GM21528 (cell line): Measurements from ENCODE around the gene FARS2.

Source experiments
- ATAC-seq: cut with Tn5 transposase; IDR thresholded peaks from one replicate; pipeline ENCODE4 v1.9.1; 2021; ENCODE audit warnings: mild to moderate bottlenecking, moderate library complexity; ENCODE audit not compliant: unreplicated experiment, low FRiP score

FARS2 gene

DNA sequence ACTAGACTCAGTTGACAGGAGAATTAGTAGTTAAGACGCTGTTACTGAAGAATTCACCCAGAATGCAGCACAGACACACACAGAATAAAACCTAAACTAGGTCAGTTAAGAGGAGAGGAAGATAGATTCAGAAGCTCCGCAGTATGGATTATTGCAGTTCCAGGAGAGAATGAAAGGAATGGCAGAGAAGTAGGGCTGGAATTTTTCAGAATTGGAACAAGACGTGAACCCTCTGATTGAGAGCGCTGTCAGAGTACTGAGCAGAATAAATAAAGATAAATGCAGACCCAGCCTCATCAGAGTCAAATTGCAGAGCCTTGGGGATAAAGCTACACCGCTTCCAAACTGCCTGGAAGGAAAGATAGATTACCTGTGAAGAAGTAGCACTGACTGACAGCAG is 344.6 kb downstream of the FARS2 start:
- ATAC-seq = no peak

DNA sequence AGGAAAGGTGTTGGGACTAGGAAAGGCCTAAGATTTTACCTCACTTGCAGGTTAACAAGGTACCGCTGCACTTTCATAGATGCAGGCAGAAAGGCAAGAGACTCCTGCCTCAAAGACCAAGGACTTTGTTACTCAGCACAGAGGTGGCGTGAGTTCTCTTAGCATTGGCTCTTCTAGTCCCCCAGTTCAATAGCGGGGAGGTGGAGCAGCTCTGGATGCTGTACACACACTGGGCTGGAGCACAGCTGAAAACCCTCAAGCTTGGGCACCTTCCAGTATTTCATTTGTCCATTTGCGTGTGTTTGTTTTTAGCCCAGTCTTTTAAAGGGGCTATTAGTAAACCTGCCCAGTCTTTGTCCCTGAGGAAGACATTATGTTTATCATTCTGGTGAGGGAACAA is 345.2 kb downstream of the FARS2 start:
- no peak for ATAC-seq

DNA sequence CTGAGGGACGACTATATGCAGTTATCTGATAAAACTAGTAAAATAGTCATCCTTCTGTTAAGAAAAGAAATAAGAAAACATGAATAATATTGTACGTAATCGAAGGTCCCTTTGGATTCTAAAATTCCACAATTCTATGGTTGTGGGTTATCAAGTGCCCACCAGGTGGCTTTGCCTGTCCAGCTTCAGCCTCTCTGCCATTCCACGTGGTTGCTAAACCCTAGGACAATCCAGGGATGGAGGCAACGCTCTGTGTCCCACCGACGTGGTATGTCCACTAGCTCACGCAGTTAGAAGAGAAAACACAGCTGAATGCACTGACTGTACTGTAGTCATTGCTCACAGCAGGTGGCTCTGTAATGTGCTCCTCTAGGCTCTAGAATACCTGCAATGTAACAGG is 349.3 kb downstream of the FARS2 start:
- no peak for ATAC-seq

DNA sequence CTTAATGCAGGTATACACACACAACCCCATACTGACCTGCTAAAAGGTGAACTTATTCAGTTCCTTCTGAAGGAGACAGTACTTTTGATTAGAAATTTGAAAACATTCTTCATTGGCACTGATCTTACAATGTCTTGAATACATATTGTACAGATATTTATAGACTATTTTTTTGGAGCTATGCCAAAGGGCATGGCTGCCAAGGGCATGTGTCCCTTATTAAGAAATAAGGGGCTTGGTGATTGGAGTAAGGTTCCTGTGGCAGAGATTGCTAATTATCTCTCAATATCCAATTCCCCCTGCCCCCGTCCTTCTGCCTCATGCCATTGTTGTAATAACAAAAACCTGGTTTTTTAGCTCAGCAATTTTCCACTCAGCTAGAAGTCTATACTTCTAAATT is 355.9 kb downstream of the FARS2 start:
- no peak for ATAC-seq

DNA sequence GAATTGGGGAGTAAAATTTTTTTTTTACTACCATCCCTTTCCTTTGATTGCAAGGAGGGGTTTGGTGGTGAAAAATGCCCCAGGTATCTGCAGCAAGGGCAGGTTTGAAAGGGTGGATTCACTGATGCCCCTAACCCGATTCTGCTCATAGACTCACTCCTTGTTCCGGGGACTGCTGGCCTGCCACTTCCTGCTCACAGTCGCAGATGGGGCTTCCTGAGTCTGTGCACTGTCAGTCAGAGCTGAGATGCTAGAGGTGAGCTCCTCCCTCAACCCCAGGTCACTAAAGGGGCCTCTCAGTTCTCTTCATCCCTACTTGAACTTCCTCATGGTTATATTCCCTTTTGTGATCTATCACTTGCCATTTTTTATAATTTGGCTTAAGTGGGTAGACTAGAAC is 357.9 kb downstream of the FARS2 start:
- peak; percentile 75 for ATAC-seq

DNA sequence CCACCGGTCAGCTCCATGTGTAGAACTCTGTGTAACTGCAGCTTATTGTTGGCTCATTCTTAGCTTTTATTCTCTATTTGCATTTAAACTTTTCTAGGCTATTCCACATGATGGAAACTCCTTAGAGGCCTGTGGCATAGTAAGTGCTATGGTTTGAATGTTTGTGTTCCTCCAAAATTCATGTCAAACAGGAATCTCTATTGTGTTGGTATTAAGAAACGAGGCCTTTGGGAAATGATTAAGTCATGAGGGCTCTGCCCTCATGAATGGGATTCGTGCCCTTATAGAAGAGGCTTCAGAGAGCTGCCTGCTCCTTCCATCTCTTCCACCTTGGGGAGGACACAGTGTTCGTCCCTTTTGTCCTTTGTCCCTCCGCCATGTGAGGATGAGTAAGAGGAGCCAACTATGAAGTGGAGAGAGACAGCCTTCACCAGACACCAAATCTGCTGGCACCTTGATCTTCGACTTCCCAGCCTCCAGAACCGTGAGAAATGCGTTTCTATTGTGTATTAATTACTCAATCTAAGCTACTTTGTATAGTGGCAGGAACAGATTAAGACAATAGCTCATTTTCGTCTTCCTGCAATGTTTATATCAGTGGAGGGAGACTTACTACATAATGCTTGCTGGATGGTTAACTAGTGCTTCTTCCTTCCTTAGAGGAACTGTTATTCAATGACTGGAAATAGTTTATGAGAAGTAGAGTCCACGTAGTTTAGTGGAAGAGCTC is 361.1 kb downstream of the FARS2 start:
- no peak for ATAC-seq

DNA sequence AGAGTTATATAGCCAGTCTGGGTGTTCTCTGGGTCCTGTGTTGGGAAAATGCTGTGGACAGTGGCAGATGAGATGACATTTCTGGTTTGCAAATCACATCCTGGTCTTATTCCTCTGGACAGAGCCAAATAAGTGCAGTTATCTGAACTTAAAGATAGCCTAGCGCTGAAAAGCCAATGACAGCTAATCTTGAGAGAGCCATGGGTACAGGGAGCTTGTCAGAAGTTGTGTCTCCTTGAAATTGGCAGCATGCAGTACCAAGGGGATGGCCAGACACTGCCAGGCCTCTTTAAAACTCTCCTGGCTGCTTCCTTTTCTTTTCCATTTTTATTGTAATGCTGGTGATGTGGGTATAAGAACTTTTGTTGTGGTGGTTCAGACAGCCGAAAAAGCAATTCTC is 362.5 kb downstream of the FARS2 start:
- no peak for ATAC-seq

DNA sequence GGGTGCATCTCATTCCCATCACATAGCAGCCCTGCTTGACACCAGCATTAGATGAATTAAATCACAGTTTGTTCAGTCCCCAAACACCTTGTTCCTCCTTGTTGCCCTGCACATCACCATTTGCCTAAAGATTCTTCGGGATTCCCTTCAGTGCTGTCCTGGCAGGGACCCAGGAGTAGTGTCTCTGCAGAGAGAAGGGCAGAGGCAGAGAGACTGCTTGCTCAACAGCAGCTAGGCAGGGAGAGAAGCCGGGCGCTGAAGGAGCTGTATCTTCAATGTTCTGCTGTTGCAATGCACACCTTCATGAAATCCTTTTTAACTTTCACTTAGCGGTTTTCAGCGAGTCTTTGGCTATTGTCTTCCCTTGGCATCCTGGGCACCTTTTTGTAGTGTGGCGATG is 362.9 kb downstream of the FARS2 start:
- no peak for ATAC-seq

DNA sequence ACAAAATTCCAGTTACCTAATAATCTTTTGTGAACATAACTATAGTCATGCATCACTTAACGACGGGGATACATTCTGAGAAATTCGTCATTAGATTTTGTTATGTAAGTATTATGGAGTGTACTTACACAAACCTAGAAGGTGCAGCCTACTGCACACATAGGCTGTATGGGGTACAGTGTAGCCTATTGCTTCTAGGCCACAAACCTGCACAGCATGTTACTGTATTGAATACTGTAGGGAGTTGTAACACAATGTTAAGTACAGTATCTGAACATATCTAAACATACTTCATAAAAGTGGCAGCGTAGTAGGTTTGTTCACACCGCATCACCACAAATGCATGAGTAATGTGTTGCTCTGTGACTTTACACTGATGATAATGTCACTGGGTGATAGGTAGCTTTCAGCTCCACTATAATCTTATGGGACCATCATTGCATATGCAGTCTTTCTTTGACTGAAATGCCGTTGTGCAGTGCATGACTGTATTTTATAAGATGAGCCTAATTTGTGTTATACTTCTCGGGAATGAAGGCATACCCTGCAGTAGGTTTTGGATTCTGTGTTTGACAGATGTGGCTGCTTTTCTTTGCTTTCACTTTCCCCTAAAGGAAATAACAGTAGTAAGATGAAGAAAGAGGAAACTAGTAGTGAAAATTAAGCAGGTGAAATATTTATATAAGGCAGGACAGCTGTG is 365.6 kb downstream of the FARS2 start:
- ATAC-seq = no peak

DNA sequence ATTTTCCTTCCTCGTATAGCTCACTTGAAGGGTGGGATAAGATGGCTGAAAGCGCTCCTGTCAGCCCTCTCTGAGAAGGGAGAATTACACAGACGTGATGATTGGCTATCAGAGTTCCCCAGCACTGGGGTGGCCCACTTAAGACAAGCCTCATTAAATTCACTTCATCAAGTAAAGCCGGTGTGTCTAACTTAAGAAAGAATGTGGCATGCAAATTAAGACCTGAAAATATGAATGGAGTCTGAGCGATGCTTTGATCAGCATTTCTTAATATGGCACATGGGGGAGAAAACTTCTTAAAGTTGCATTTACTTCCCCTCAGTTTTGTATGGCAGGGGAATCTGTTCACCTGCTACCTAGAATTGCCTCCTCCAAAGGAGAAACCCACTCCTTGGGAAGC is 369.3 kb downstream of the FARS2 start:
- no peak for ATAC-seq

DNA sequence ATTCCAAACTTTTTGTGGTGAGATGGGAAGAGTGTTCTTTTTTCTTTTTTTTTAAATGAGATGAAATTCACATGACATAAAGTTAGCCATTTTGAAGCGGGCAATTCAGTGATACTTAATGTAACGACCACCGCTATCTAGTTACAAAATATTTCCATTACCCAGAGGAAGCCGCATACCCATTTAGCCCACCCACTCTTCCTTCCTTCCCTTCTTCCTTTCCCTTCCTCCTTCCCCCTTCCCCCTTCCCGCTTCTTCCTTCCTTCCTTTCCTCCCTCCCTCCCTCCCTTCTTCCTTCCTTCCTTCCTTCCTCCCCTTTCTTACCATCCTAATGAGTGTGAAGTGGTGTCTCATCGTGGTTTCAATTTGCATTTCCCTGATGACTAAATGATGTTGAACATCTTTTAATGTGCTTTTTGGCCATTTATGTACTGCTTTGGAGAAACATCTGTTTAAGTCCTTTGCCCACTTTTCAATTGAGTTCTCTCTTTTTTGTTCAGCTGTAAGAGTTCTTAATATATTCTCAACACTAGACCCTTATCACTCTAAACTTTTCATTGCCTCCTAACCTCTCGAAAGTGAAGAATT is 371.1 kb downstream of the FARS2 start:
- ATAC-seq = no peak

DNA sequence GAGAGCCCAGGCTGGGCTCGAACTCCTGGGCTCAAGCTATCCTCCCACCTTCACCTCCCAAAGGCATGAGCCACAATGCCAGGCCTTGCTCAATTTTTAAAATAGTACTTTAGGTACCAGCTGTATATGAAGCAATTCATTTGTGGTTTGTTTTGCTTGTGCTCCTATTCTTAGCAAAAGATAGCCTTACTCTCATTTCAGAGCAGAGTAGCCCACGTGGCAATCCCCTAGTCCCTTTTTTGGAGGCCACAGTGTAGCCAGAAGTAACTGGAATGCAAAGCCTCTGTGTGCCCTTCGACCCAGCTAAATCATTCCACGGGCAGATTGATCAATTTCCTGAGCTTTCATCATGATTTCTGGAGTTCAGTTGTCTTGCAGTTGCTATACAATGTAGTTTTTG is 373.2 kb downstream of the FARS2 start:
- ATAC-seq = no peak

DNA sequence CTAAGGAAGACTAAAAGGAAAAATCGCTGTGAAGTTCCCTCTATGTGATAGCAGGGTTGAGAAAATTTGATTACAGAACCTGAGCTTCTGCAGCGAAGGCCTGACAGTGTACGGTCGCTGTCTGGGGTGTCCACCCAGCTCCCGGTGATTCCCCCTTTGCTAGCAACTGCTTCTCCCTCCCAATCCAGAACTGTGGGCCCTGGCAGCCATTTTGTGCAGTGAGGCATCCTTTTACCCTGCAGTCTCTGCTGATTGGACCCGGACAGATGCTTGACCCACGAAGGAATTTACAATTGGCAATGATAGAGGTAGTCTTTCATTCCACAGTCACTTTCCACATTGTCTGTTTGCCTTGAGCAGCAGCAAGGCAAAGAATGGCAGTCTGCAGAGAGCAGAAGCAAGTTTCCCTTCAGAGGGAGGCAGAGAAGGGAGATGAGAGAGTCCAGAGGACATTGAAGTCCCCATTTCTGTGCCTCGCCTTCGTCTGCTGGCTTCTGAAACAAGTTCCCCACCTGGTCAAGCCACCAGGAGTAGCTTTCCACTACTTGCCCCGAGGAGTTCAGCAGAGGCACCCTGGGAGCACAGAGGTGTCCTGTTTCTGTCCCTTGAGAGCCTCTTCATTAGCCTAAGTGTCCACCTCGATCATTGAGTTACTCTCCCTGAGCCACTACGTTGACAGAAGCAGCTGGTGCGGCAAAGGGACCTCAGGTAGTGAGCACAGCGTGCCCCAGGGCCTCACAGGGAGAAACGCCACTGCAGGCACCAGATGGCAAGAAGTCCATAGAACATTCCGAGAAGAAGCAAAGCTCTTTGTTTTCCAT is 375.1 kb downstream of the FARS2 start:
- no peak for ATAC-seq

DNA sequence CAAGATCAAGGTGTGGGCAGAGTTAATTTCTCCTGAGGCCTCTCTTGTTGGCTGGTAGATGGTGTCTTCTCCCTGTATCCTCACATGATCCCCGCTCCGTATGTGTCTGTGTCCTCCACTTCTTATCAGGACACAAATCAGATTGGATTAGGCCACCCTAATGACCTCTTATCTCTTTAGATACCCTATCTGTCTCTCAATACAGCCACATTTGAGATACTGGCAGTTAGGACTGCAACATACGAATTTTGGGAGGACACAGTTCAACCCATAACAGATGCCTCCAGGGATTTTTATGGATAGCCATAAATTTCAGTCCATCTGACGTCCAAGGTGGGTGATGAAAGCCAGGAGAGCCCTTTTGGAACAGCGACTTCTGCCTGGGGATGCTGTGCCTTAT is 376.4 kb downstream of the FARS2 start:
- no peak for ATAC-seq

DNA sequence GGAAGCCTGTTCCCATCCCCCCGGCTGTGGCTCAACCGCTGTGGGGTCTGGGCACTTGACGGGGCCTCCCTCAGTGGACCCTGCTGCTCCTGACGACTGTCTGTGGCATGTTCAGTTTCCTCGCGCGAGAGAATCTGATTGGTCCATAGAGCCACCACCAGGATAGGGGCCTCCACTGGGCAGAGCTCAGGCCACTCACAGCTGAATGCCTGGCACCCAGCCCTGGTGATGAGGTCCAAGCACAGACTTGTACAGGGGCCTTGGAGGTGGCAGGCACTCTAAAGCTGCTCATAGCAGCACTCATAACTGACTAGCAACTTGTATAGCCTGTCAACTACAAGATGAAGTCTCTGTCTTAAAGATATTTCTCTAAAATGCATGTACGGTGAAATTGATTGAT is 377.4 kb downstream of the FARS2 start:
- no peak for ATAC-seq

DNA sequence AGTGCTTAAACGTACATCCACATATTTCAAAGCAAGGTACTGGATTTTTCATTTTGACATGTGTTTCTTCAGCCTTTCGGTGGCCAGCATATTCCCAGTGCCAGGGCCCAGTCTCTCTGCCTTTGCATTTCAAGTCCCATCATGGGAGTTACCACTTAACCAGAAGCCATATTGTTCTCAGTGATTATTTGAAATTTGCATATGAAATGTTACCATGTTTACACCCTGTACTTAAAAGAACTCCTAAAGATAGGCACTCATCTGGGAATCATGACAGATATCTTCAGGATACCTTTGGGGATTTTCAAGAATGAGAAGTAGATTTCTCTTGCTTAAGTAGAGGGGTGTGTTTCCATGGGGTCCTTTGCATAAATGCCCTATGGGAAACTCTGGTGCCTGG is 377.9 kb downstream of the FARS2 start:
- no peak for ATAC-seq

DNA sequence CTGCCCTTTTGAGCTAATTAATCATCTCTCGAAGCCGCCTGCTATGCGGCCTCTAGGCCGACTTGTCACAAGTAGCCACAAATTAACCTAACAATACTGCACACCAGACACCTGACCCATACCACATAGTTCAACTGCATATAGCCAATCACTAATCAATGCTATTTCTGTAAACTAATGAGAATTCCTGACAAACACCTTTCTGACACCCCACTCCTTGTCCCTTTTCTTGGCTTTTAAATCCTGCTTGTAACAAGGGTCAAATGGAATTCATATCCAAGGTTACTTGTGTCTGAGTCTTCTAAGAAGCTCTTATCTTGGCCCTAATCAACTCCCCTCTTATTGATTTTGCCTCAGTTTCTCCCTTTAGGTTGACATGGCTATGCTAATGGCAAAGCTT is 379.3 kb downstream of the FARS2 start:
- ATAC-seq = no peak

DNA sequence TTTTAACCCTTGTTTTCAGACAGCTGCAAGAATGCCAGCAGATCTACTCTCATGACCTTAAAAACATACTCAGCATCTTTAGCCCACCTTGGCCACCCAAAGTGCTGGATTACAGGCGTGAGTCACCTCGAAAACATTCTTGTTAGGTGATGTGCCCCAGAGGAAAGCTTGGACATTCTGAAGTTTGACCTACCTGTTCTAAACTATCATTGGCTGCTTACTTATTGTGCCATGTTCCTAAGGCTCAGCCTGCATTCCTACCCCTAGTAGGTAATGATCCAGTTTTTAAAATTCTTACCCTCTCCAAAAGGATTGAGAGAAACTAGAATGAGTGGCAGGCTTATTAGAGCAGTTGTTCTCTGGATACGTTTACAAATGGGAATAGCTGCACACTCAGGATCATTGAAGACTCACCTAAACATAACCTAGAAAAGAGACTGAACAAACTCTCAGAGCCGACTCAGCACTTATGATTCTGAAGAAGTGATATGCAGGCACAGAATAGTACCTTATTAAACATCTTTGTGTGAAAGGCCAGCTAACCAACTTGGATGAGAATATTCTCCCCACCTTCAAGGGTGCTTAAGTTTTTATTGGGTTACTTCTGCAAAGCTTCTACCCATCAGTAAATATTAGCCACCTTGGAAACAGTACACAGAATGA is 383.3 kb downstream of the FARS2 start:
- no peak for ATAC-seq

DNA sequence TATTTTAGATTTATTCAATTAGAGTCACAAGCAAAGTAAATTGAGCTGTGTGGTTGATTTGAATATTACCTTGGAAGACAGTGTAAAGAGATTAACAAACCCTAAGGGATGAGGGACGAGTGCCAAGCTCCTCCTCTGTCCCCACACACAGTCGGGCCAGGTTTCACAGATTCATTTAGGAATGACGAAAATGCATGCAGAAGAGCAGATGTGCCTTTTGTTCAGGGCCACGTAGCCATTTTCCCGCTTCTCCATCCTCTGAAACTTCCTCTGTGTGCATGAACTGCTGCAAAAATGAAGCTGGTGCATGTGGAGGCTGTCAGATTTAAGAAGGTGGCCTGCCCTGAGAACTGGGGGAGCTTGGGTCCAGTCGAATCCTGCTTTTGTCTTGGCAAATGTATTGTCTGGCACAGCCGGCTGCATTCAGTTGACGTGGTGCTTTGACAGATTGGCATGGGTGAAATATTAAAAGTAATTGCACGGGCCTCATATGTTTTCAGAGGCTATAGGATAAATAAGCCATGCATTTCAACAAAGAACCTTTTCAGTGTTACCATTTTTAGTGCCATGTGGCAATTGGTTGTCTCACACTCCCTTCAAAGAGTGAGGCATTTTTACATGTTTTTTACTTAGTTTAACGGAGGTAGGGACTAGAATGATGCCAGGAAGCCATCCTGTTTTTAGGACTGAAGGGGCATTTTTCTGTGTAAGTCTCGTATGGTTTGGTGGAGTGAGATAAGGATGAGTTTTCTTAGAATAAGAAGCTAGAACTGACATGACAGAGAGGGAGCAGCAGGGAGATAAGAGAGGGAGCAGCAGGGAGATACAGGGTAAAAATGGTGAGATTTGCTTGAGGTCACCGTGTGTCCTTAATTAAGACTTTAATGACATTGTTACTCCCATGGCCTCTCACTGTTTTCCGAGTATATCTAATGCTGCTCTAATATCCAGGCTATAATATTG is 384.3 kb downstream of the FARS2 start:
- no peak for ATAC-seq
